ENCODE data around the gene TMOD4.

The TMOD4 gene

GRCh38 chr1:151146072-151146411 is 29.7 kb downstream of the TMOD4 start:
- no peak for TF ChIP-seq CTCF (conservative IDR thresholded peaks at IDR 0.05)
- peak overlapping the region; percentile 46; the same call in 1 of the 2 replicates for H3K27ac ChIP-seq

DNA sequence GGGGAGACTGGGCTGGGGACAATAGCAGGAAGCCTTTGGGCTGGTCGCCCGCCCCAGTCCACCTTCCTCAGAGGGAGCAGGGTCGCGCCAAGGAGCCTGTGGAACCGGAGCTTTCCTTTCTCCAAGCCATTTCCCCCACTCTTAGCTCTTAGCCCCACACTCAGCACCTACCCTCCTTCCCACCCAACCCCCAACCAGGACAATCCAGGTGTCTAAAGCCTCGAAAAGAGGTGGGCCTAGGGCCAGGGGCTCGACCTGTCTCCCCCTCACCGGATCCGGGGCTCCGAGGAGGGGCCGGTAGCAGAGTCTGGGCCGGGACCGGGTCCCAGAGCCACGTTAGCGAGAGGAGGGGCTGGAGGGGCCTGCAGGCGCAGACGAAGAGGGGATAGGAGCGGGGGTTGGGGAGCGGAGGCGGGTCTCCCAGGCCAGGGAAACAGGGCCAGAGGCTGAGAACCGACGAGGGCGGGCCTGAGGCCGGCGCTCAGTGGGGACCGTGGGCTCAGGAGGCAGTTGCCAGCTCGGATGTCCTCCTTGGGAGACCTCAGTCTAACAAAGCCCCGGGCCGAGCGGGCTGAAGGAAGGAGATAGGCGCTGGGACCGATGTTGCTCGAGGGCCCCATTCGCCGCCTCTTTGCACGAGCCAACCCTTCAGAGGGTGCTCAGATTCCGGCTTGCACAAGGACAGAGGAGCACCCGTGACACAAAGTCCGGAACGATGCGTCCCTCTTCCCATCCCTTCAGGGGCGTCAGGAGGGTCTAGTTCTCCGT is 30.3 kb downstream of the TMOD4 start:
- no peak for TF ChIP-seq CTCF (conservative IDR thresholded peaks at IDR 0.05)
- H3K27ac ChIP-seq: no peak overlapping the region

GRCh38 chr1:151144474-151145303 is 31.1 kb downstream of the TMOD4 start:
- no peak for TF ChIP-seq CTCF (conservative IDR thresholded peaks at IDR 0.05)
- no peak overlapping the region for H3K27ac ChIP-seq

- H3K27ac ChIP-seq: no peak overlapping the region
- no peak for TF ChIP-seq CTCF (conservative IDR thresholded peaks at IDR 0.05)
These were observed 31.8 kb downstream of the TMOD4 start for GRCh38 chr1:151143986-151144385.

- TF ChIP-seq CTCF (conservative IDR thresholded peaks at IDR 0.05): no peak
These were observed 32.7 kb downstream of the TMOD4 start for GRCh38 chr1:151143057-151143435.

GRCh38 chr1:151142411-151143056 is 33.2 kb downstream of the TMOD4 start:
- TF ChIP-seq CTCF (conservative IDR thresholded peaks at IDR 0.05): no peak
- H3K27ac ChIP-seq: no peak overlapping the region

More at GRCh38 chr1:151143057-151143435, 32.7 kb downstream of the TMOD4 start:
- no peak overlapping the region for H3K27ac ChIP-seq

DNA sequence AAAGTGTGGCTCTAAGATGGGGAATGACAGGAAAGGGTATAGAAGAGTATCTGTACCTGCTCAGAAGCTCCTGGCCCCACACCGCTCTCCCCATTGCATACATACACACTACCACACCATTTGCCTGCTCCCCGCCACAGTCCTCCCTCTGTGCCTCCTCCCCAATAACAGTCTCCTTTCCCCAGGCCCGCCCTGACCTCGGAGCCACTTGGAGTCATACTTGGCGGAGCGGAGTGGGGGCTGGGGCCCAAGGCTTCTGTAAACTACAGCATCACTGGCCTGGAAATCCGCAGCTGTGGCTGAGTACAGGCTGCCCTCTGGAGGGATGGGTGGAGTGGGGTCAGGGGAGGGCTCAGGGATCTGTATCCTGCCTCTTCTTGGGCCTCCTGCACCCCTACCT is 38.0 kb downstream of the TMOD4 start:
- H3K27ac ChIP-seq: no peak overlapping the region
- TF ChIP-seq CTCF (conservative IDR thresholded peaks at IDR 0.05): no peak

All from VCaP (cell line).